Epidermal melanocyte (primary cell): ENCODE measurements around the gene RPL32.
"Not testable (repeated sequence)": the region's sequence is repeated elsewhere in the genome, so short reads cannot be mapped to it uniquely, and the experiment has no call there.

Source experiments
- DNase-seq: peaks from one replicate; pipeline ENCODE4 v3.0.0; 2011; ENCODE audit warnings: low spot score; ENCODE audit not compliant: insufficient read length

The RPL32 gene

DNA sequence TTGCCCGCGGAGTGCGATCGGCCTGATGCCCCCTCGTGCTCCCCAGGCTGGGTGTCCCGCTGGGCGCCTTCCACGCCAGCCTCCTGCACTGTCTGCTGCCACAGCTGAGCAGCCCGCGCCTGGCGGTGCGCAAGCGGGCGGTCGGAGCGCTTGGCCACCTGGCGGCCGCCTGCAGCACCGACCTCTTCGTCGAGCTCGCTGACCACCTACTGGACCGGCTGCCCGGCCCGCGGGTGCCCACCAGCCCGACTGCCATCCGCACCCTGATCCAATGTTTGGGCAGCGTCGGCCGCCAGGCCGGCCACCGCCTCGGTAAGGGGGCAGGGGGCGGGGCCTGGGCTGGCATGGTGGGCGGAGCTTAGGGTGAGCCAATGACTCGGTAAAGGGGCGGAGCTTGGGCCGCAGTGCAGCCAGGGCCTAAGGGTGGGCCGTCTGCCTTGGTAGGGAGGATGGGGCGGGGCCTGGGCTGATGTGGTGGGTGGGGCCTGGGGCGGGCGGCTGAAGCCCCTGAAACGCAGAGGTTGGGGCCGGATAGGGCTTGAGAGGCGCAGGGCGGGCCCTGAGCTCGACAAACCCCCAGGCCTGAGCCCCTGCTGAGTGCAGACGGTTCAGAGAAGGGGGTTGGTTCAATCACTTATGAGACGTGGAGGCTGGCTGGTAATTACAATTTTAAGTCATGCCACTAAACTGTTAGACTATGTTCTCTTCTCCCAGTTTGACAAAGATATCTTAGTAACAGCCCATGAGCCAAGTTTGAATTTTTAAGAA lies 31.2 kb downstream of the RPL32 start:
- peak; percentile 94 for DNase-seq

GRCh38 chr3:12809435-12809834 lies 31.9 kb downstream of the RPL32 start:
- DNase-seq = no peak

- no peak for DNase-seq
Observed at GRCh38 chr3:12809001-12809400, 32.4 kb downstream of the RPL32 start.

GRCh38 chr3:12808587-12808986 lies 32.8 kb downstream of the RPL32 start:
- DNase-seq = no peak

DNA sequence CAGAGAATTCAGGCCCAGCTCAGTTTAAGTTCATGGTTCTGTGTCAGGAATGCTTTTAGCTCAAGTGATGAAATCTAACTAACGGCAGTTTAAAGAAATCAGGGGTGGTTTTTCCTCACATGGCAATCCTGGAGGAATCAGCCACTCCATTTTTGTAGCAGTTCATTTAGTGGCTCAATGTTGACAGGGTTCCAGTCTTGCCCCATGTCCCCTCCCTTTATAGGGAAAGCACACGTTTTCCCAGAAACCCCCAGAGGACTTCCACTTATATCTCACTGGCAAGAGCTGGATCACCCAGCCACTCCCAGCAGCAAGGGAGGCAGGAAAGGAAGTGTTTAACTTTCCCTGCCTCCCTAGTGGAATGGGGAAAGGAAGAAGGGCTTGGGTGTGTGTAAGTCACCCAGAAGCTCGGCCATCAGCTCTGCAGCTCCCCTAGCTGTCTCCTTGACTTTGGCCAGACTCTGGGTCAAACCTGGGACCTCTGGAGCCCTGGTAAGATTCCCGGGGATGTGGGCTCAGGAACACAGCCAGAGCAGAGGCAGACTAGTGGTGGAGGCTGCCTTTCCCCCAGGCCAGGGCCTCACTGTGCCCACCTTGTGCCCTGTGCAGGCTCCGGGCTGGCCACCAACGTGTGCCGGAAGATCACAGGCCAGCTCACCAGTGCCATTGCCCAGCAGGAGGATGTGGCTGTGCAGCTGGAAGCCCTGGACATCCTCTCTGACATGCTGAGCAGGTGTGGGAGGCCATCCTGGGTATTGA lies 33.6 kb downstream of the RPL32 start:
- no peak for DNase-seq

GRCh38 chr3:12807066-12807465 lies 34.3 kb downstream of the RPL32 start:
- no peak for DNase-seq

DNA sequence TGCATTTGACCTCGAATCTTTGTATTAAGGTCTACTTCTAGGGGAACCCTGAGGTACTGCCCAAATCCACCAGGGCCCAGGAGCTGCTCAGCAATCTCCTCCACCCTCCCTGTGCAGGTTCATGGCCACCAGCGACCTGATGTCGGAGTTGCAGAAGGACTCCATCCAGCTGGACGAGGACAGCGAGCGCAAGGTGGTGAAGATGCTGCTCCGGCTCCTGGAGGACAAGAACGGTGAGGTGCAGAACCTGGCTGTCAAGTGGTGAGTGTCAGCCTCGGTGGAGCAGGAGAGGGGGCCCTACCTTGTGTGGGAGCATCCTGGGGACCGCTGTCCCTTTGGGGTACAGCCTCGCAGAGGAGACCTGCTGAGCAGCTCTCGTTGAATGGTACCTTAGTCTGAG lies 38.0 kb downstream of the RPL32 start:
- DNase-seq = no peak

DNA sequence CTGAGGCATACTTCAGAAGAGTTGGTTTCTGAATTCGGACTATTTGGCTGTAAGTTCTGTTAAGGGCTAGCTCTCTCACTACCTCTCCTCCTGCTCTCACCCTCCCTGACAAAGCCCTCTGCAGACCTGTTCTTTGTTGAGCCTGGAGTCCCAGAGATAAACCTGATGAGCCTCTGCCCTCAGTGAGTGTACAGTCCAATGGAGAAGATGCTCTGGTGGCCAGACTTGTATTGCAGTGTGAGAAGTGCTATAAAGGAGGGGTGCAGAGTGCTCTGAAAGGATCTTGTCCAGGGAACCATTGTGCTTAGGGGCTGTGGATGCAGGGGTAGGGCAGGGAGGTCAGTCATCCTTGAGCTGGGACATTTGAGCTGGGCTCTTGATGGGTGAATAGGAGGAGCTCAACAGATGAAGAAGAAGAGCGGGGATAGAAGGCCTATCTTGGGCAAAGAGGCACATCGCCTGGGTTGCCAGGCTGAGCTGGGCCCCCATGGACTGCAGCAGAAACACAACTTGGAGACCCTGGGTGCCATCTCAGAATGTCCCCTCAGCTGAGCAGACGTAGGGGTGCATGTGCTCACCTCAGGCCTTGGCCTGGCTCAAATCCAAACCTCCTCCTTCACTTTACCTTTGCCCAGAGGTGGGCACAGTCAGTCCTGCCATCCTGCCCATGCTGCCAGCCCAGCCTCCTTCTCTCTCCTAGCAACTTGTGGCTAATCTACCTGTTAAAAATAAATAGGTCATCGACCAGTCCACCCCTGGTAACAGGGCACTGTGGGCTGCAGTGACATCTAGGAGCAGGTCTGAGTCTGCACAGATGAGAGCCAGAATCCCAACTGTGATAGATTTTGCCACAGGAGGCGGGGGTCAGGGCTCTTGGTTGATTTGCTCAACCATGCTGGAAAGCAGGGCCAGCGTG lies 41.6 kb downstream of the RPL32 start:
- no peak for DNase-seq

GRCh38 chr3:12798559-12799179 lies 42.7 kb downstream of the RPL32 start:
- DNase-seq = no peak

DNA sequence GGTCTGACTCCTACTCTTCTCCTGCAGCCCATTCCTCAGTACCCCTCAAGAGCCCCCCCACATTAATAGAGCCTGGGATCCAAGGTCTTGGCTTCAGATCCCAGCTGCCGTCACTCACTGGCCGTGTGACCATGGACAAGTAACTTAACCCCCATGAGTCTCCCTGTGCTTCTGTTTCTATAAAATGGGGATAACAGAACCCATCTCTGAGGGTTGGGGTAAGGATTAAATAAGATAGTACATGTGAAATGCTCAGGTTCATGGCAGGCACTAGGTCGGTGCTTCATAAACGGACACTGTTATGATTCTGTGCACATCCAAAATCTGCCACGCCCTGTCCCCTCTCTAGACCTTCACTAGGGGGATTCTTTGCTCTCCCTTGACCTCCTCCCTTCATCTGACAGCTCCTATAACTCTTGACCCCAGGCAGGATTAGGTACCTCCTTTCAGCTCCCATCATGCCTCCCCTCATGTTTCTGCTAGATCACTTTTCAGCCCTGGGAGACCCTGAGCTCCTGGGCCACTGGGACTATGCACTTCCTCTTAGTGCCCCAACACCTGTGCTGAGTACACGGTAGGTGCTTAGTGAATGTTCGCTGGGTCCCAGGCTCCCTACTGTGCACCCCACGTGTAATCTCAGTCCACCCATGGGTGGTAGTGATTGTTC lies 43.3 kb downstream of the RPL32 start:
- DNase-seq = no peak

GRCh38 chr3:12797124-12797891 lies 44.1 kb downstream of the RPL32 start:
- DNase-seq = no peak

GRCh38 chr3:12796171-12797123 lies 44.9 kb downstream of the RPL32 start, which contains the start of gene CAND2:
Gene CAND2, plus strand, starts transcription at chr3:12796680. Its CDS starts 41 bp downstream, at chr3:12796721.
- DNase-seq = no peak

GRCh38 chr3:12793701-12794100 lies 47.7 kb downstream of the RPL32 start:
- DNase-seq = no peak

DNA sequence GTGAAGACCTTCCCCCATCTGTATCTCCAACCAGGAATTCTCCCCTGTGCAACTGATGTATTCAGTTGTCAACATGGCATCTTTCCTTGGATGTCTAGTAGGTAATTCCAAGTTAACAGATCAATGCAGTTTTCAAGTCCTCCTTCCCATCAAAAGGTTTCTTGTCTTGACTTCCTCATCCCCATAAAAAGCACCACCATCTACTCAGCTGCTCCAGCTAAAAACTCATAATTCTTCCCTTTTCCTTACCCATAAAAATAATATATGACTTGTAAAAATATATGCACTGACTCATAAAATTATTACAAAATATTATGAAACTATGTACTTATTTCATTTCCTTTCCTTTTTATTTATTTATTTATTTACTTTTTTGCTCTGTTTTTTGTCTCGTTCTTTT lies 49.9 kb downstream of the RPL32 start:
- DNase-seq = no peak

DNA sequence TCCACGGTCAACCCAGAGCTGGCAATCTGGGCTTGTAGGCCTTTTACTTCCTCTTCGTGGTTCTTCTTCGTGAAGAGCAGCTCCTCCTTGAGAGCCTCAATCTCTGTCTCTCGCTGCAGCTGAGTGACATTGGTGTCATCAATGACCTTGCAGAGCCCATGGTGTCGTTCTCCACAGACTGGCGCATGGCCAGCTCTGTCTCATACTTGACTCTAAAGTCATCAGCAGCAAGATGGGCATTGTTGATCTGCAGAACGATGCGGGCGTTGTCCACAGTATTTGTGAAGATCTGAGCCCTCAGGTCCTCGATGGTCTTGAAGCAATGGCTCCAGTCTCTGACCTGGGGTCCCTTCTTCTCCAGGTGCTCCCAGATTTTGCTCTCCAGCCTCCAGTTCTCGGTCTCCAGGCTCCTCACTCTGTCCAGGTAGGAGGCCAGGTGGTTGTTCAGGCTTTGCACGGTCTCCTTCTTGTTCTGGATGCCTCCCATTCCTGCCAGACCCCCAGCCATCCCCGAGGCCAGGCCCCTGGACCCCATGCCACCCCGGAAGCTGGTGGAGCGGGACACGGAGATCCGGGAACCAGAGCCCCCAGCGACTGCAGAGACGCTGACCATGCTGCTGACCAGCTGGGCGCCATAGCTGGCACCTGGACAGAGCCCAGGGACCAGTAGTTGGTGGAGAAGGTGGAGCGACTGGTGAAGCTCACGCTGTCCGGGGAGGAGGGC lies 53.2 kb downstream of the RPL32 start:
- not testable (repeated sequence) for DNase-seq

- DNase-seq = not testable (repeated sequence)
Observed at GRCh38 chr3:12787346-12787745, 54.0 kb downstream of the RPL32 start.

- DNase-seq = no peak
Observed at GRCh38 chr3:12785096-12785495, 56.3 kb downstream of the RPL32 start.
